ENCODE measurements around the gene IFRD2. TPM values are rescaled to one million over a fixed set of nuclear protein-coding genes. Genes with fewer than 3 reads are reported as not detected.

The IFRD2 gene
- total RNA-seq, 1 donor from 2014 or later: 40.2 TPM

DNA sequence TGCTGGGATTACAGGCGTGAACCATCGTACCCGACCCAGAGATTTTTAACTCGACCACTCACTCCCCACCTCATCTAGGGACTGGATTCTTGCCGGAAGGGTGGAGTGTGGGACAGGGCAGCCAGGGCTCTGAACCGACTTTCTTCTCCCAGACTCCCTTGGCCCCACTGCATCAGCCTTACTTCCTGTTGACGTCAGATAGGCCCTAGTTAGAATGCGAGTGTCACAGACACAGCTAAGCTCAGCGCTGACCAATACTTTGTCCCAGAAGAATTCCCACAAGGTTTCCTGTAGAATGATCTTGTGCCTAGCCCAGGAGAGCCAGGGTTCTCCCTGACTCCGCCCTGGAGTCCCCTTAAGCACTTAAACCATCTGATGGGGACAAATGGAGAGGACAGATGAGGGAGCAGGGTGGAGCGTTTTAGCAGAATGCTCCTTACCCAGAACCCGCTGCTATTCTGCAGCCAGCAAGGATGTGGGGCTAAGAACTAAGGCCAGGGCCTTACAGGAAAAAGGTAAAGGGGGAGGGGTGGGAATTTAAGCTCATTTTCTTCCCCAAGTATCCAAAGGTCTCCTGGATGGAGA, 41.6 kb upstream of the IFRD2 start:
- Mint-ChIP-seq H3K9me3 (no peaks in the 10 kb centered on the region), H3K4me3 (no peak overlapping the region)

DNA sequence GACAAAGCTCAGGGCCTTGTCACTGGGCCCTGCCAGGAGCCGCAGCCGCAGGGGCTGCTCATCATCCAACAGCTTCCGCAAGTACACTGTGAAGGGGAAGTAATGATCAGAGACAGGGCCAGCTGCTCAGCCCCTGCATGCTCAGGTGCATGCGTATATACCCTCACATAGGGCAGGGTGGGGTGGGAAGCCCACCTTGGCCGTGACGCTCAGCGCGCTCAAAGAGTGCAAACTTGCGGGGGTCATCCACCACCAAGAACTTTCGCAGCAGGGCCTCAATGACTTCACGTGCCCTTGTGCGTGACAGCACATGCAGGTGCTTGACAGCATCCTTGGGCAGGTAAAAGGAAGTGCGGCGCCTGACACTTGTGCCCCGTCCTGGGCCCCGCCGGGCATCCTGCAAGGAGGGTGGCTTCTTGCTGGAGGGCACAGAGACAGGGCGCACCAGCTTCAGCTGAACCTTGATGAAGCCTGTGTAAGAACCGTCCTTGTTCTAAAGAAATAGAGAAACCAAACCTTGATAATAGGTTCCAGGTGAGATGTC, 39.2 kb upstream of the IFRD2 start:
- Mint-ChIP-seq H3K9me3 (no peaks in the 10 kb centered on the region), H3K36me3 (peaks cover 5% of the 10 kb centered on the region), H3K4me3 (no peak overlapping the region), H3K27ac (no peak overlapping the region), H3K27me3 (ENCODE audit: low read depth) (no peaks in the 10 kb centered on the region), H3K4me1 (peaks cover 32% of the 10 kb centered on the region)
- TF ChIP-seq, protein P1, sequence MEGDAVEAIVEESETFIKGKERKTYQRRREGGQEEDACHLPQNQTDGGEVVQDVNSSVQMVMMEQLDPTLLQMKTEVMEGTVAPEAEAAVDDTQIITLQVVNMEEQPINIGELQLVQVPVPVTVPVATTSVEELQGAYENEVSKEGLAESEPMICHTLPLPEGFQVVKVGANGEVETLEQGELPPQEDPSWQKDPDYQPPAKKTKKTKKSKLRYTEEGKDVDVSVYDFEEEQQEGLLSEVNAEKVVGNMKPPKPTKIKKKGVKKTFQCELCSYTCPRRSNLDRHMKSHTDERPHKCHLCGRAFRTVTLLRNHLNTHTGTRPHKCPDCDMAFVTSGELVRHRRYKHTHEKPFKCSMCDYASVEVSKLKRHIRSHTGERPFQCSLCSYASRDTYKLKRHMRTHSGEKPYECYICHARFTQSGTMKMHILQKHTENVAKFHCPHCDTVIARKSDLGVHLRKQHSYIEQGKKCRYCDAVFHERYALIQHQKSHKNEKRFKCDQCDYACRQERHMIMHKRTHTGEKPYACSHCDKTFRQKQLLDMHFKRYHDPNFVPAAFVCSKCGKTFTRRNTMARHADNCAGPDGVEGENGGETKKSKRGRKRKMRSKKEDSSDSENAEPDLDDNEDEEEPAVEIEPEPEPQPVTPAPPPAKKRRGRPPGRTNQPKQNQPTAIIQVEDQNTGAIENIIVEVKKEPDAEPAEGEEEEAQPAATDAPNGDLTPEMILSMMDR (IDR thresholded peaks at IDR 0.05; ENCODE audit: unreplicated experiment): no peak
- DNase-seq (ENCODE audit: low spot score in 2 of 2, unreplicated experiment in 2 of 2): no peak

More for the DNA sequence above, 41.6 kb upstream of the IFRD2 start:
- H3K4me1 Mint-ChIP-seq: peaks cover 34% of the 10 kb centered on the region
- peak overlapping the region; percentile 67 for H3K27ac Mint-ChIP-seq
- no peak for DNase-seq (ENCODE audit: low spot score in 2 of 2, unreplicated experiment in 2 of 2)
- TF ChIP-seq, protein P1 (IDR thresholded peaks at IDR 0.05; ENCODE audit: unreplicated experiment): no peak
- H3K36me3 Mint-ChIP-seq: peaks cover 5% of the 10 kb centered on the region
- H3K27me3 Mint-ChIP-seq (ENCODE audit: low read depth): peaks cover 4% of the 10 kb centered on the region

DNA sequence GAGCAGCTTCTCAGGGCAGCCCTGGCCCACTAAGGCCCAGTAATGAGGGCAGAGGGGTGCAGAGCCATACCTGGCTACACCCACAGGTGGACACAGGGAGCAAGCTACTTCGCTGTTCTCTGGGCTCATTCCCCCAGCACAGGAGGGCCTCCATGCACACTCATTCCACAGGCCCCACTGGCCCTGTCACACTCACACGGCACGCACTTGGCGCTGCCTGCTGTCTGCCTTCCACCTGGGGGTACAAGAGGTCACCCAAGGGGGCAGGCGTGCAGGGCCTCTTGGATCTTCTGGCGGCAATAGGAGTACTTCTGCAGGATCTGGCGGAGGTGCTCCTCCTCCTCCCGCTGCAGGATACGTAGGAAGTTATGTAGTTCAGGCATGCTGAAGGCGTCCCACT, 38.1 kb upstream of the IFRD2 start:
- Mint-ChIP-seq H3K9me3 (no peaks in the 10 kb centered on the region), H3K27me3 (ENCODE audit: low read depth) (no peaks in the 10 kb centered on the region), H3K4me1 (peaks cover 24% of the 10 kb centered on the region), H3K27ac (no peak overlapping the region), H3K4me3 (no peak overlapping the region), H3K36me3 (peaks cover 5% of the 10 kb centered on the region)
- DNase-seq (ENCODE audit: low spot score in 2 of 2, unreplicated experiment in 2 of 2): no peak
- TF ChIP-seq, protein P1 (IDR thresholded peaks at IDR 0.05; ENCODE audit: unreplicated experiment): no peak

DNA sequence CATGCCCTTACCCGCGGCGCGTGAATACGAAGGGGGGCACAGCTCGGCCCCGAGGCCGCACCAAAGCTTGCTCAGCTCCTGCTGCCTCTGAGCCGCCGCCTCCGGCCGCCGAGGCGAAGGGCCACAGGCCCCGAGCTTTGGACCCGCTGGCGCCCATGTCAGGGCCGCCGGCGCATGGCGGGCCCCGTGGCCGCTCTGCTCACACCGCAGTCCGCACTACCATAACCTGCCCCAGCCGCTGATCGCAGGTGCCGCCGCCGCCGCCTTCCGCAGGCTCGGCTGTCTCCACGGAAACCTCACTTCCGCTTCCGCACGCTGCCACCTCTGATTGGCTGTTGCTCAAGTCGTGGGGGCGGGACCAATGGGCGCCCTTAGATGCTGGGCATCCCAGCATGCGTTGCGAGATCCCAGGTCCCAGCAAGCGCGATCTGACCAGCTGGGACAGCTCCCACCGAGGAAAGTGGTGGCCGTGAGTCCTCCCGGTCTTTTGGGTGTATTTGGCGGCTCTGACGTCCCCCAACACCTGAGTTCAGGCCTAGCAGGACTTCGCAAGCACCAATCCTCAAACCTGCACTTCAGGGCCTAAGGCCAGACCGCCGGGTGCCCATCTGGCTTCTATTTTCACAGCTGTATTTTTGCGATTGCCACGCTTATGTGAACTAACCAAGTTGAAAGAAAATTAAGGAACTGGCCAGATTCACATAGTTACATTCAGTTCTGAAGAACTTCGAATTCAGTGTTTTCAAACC, 35.9 kb upstream of the IFRD2 start, which contains the start of gene TUSC2:
Gene TUSC2, minus strand, starts transcription at position 281 of the 749 bp plus-strand sequence. Its CDS starts 124 bp downstream, at position 157.
- DNase-seq (ENCODE audit: low spot score in 2 of 2, unreplicated experiment in 2 of 2): peak; percentile 91 to 94
- Mint-ChIP-seq H3K36me3 (peaks cover 5% of the 10 kb centered on the region), H3K4me3 (peak within 1 kb of the TSS; percentile 90), H3K27me3 (ENCODE audit: low read depth) (no peaks in the 10 kb centered on the region), H3K27ac (peak within 1 kb of the TSS; percentile 90), H3K9me3 (no peaks in the 10 kb centered on the region), H3K4me1 (peaks cover 20% of the 10 kb centered on the region)
- TF ChIP-seq, protein P1 (IDR thresholded peaks at IDR 0.05; ENCODE audit: unreplicated experiment): no peak

DNA sequence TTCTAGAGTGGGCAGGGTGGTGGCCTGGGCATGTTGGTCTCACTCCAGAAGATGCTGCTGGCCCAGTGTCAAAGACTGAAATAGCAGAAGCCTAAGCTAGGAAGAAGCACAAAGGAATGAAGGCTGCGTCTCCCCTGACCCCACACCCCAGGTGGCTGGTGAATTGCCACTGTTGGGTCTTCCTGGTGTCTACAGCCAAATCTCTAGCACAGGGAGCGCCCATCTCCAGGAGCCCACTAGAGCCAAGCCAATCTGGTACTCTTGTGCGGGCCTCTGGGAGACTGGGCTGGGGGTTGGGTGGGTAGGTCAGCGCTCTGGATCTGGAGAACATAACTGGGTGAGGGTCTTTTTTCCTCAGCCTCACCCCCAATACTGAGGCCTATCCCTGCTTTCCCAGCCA, 34.9 kb upstream of the IFRD2 start:
- peaks cover 5% of the 10 kb centered on the region for H3K36me3 Mint-ChIP-seq
- peak overlapping the region; percentile 90 for H3K4me3 Mint-ChIP-seq
- no peak for DNase-seq (ENCODE audit: low spot score in 2 of 2, unreplicated experiment in 2 of 2)

More for the DNA sequence above, 34.9 kb upstream of the IFRD2 start:
- TF ChIP-seq, protein P1 (IDR thresholded peaks at IDR 0.05; ENCODE audit: unreplicated experiment): no peak
- Mint-ChIP-seq H3K4me1 (peaks cover 28% of the 10 kb centered on the region), H3K27ac (no peak overlapping the region), H3K9me3 (no peaks in the 10 kb centered on the region), H3K27me3 (ENCODE audit: low read depth) (no peaks in the 10 kb centered on the region)

Data from mesothelial cell of epicardium (in vitro differentiated cells).